22Rv1 (cell line): Measurements from ENCODE around the gene SLC45A1.

ENCODE experiments used
- CTCF ChIP-seq: fragments of 450-650 bp; IDR thresholded peaks from 2 replicates; pipeline ENCODE4 v1.5.1; 2017; ENCODE audit warnings: mild to moderate bottlenecking
- ZFX ChIP-seq: fragments of 450-650 bp; IDR thresholded peaks from 2 replicates; pipeline ENCODE4 v1.6.1; 2017; ENCODE audit warnings: antibody characterized with exemption, borderline replicate concordance

- TF ChIP-seq CTCF = no peak
- TF ChIP-seq ZFX = no peak
Observed at GRCh38 chr1:8333246-8333987, 15.5 kb downstream of the SLC45A1 start.
